ENCODE measurements around the gene TIMM21.

Gene TIMM21

DNA sequence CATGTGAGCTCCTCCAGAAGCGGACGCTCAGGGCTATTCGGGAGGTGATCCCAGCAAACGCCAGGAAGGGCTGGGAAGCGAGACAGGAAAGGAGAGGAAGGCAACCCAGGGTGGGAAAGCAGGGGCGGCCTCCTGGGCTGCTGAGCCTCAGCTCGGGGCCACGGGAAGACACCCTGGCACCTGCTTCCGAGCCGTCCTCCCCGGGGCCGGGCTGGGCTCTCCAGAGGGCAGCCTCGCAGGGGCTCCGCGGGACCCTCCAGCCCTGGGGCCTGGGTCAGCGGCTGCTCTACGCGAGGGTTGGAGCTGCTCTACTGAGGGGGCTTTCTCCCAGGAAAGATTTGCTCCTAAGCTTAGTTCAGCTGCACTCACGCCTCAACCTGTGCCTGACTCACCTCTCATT is 34.0 kb downstream of the TIMM21 start:
- Histone ChIP-seq H3K36me3 (ENCODE audit: low read depth) (no peaks in the 10 kb centered on the region), H3K4me3 (ENCODE audit: severe bottlenecking) (no peak overlapping the region), H3K27me3 (ENCODE audit: insufficient read depth, poor library complexity, severe bottlenecking) (no peaks in the 10 kb centered on the region), H3K27ac (ENCODE audit: poor library complexity, severe bottlenecking) (no peak overlapping the region), H3K4me1 (ENCODE audit: insufficient read depth, poor library complexity, severe bottlenecking) (no peaks in the 10 kb centered on the region), H3K9me3 (ENCODE audit: severe bottlenecking) (no peaks in the 10 kb centered on the region)
- DNase-seq (ENCODE audit: low spot score): no peak
- TF ChIP-seq, protein P1, sequence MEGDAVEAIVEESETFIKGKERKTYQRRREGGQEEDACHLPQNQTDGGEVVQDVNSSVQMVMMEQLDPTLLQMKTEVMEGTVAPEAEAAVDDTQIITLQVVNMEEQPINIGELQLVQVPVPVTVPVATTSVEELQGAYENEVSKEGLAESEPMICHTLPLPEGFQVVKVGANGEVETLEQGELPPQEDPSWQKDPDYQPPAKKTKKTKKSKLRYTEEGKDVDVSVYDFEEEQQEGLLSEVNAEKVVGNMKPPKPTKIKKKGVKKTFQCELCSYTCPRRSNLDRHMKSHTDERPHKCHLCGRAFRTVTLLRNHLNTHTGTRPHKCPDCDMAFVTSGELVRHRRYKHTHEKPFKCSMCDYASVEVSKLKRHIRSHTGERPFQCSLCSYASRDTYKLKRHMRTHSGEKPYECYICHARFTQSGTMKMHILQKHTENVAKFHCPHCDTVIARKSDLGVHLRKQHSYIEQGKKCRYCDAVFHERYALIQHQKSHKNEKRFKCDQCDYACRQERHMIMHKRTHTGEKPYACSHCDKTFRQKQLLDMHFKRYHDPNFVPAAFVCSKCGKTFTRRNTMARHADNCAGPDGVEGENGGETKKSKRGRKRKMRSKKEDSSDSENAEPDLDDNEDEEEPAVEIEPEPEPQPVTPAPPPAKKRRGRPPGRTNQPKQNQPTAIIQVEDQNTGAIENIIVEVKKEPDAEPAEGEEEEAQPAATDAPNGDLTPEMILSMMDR (IDR thresholded peaks at IDR 0.05; ENCODE audit: poor library complexity, severe bottlenecking): no peak
- ATAC-seq (ENCODE audit: low read depth): 0 out of 3 replicates have a peak, but pooled peaks have one; percentile 25

- Histone ChIP-seq H3K9me3 (ENCODE audit: severe bottlenecking) (no peaks in the 10 kb centered on the region), H3K4me3 (ENCODE audit: severe bottlenecking) (no peak overlapping the region), H3K27me3 (ENCODE audit: insufficient read depth, poor library complexity, severe bottlenecking) (no peaks in the 10 kb centered on the region), H3K36me3 (ENCODE audit: low read depth) (no peaks in the 10 kb centered on the region), H3K27ac (ENCODE audit: poor library complexity, severe bottlenecking) (no peak overlapping the region), H3K4me1 (ENCODE audit: insufficient read depth, poor library complexity, severe bottlenecking) (no peaks in the 10 kb centered on the region)
- DNase-seq (ENCODE audit: low spot score) (no peak), ATAC-seq (ENCODE audit: low read depth) (peak; percentile 42; the same call in 1 of the 3 replicates)
- TF ChIP-seq, protein P1 (IDR thresholded peaks at IDR 0.05; ENCODE audit: poor library complexity, severe bottlenecking): no peak
These were observed 34.8 kb downstream of the TIMM21 start for GRCh38 chr18:74183130-74183529.

DNA sequence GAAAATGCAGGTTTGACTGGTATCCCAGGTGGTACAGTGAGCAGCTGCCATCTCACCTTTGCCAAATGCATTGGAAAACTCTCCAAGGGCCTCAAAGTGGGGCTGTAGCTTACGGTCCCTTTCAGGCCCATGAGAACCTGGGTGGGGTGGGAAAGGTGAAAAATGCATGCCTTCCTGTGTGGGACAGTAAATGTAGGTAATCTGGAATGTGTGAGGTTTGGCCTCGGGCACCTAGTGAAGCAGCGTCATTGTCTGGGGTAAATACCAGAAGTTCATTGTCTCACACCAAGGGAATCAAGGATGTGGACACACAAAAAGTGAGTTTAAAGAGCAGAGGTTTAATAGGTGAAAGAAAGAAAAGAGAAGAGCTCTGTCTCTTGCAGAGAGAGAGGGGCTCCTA is 36.6 kb downstream of the TIMM21 start:
- H3K27me3 ChIP-seq (ENCODE audit: insufficient read depth, poor library complexity, severe bottlenecking): no peaks in the 10 kb centered on the region
- TF ChIP-seq, protein P1 (IDR thresholded peaks at IDR 0.05; ENCODE audit: poor library complexity, severe bottlenecking): no peak
- H3K4me3 ChIP-seq (ENCODE audit: severe bottlenecking): no peak overlapping the region
- no peaks in the 10 kb centered on the region for H3K36me3 ChIP-seq (ENCODE audit: low read depth)
- no peak for DNase-seq (ENCODE audit: low spot score)
- H3K9me3 ChIP-seq (ENCODE audit: severe bottlenecking): no peaks in the 10 kb centered on the region
- H3K27ac ChIP-seq (ENCODE audit: poor library complexity, severe bottlenecking): no peak overlapping the region
- no peaks in the 10 kb centered on the region for H3K4me1 ChIP-seq (ENCODE audit: insufficient read depth, poor library complexity, severe bottlenecking)
- peak; percentile 63; the same call in 2 of the 3 replicates for ATAC-seq (ENCODE audit: low read depth)

DNA sequence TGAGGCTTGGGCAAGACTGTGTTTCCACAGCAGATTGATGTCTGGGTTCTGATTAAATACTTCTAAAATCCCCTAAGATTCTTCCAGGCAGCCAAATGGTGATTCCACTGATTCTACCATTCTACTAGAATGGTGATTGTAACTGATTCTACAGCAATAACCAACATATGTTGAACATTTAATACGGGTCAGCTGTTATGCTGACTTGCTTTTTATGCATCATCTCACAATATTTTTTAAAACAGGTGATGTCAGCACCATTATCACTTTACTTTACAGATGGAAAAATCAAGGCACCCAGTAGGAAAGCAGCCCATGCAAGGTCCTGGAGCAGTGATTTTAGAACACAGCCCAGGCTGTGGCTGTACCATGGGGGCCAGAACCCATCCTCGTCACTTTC is 37.5 kb downstream of the TIMM21 start:
- H3K36me3 ChIP-seq (ENCODE audit: low read depth): no peaks in the 10 kb centered on the region
- TF ChIP-seq, protein P1 (IDR thresholded peaks at IDR 0.05; ENCODE audit: poor library complexity, severe bottlenecking): no peak
- no peak for DNase-seq (ENCODE audit: low spot score)
- no peaks in the 10 kb centered on the region for H3K4me1 ChIP-seq (ENCODE audit: insufficient read depth, poor library complexity, severe bottlenecking)
- no peak for ATAC-seq (ENCODE audit: low read depth)
- H3K4me3 ChIP-seq (ENCODE audit: severe bottlenecking): no peak overlapping the region
- no peaks in the 10 kb centered on the region for H3K9me3 ChIP-seq (ENCODE audit: severe bottlenecking)
- no peak overlapping the region for H3K27ac ChIP-seq (ENCODE audit: poor library complexity, severe bottlenecking)
- no peaks in the 10 kb centered on the region for H3K27me3 ChIP-seq (ENCODE audit: insufficient read depth, poor library complexity, severe bottlenecking)

GRCh38 chr18:74186661-74187060 is 38.3 kb downstream of the TIMM21 start:
- DNase-seq (ENCODE audit: low spot score) (no peak), ATAC-seq (ENCODE audit: low read depth) (no peak)
- TF ChIP-seq, protein P1 (IDR thresholded peaks at IDR 0.05; ENCODE audit: poor library complexity, severe bottlenecking): no peak
- no peaks in the 10 kb centered on the region for H3K36me3 ChIP-seq (ENCODE audit: low read depth)
- no peaks in the 10 kb centered on the region for H3K9me3 ChIP-seq (ENCODE audit: severe bottlenecking)
- H3K4me1 ChIP-seq (ENCODE audit: insufficient read depth, poor library complexity, severe bottlenecking): no peaks in the 10 kb centered on the region
- H3K27me3 ChIP-seq (ENCODE audit: insufficient read depth, poor library complexity, severe bottlenecking): no peaks in the 10 kb centered on the region
- H3K4me3 ChIP-seq (ENCODE audit: severe bottlenecking): no peak overlapping the region
- no peak overlapping the region for H3K27ac ChIP-seq (ENCODE audit: poor library complexity, severe bottlenecking)
